ENCODE results near the gene IAH1.

DNA sequence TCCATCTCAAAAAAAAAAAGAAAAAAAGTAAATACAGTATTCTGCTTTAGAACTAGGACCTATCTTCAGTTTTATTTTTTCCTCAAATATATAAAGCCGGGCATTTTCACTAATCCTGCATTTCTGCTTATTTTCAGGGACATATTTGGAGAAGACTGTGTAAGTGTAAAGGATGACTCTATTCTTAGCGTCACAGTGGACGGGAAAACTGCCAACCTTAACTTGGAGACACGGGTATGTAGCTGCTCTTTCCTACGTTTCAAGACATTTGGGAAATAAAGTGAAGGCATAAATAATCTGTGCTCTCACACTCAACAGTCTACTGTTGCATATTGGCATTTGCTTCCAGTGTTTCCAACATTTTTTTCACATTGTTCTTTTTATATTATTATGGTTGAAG lies 3.1 kb upstream of the IAH1 start:
- TF ChIP-seq POLR2A (IDR thresholded peaks at IDR 0.05): no peak
- TF ChIP-seq, protein P1, sequence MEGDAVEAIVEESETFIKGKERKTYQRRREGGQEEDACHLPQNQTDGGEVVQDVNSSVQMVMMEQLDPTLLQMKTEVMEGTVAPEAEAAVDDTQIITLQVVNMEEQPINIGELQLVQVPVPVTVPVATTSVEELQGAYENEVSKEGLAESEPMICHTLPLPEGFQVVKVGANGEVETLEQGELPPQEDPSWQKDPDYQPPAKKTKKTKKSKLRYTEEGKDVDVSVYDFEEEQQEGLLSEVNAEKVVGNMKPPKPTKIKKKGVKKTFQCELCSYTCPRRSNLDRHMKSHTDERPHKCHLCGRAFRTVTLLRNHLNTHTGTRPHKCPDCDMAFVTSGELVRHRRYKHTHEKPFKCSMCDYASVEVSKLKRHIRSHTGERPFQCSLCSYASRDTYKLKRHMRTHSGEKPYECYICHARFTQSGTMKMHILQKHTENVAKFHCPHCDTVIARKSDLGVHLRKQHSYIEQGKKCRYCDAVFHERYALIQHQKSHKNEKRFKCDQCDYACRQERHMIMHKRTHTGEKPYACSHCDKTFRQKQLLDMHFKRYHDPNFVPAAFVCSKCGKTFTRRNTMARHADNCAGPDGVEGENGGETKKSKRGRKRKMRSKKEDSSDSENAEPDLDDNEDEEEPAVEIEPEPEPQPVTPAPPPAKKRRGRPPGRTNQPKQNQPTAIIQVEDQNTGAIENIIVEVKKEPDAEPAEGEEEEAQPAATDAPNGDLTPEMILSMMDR (IDR thresholded peaks at IDR 0.05): no peak
